Large intestine (tissue), 12 donors: Measurements from ENCODE around the gene TRDN. TPM values are rescaled to one million over a fixed set of nuclear protein-coding genes. Genes with fewer than 3 reads are reported as not detected.

ENCODE experiments used
- DNase-seq, 2 donors: peaks; one replicate each; pipeline versions ENCODE4 v3.0.0 to v3.0.0-alpha.2; 2013
- H3K27ac ChIP-seq: one replicate; pipeline ENCODE4 v1.5.1; 2013; ENCODE audit warnings: low read length
- H3K27me3 ChIP-seq: 2 replicates; pipeline ENCODE4 v1.6.1; 2013; ENCODE audit warnings: low read length; ENCODE audit not compliant: control insufficient read depth, insufficient read depth
- H3K36me3 ChIP-seq: 2 replicates; pipeline ENCODE4 v1.6.1; 2013; ENCODE audit warnings: low read length; ENCODE audit not compliant: control insufficient read depth, insufficient read depth
- H3K4me1 ChIP-seq: one replicate; pipeline ENCODE4 v1.6.1; 2013; ENCODE audit warnings: low read length; ENCODE audit not compliant: control insufficient read depth, insufficient read depth
- H3K4me3 ChIP-seq: one replicate; pipeline ENCODE4 v1.5.1; 2013; ENCODE audit warnings: low read length
- H3K9me3 ChIP-seq: one replicate; pipeline ENCODE4 v1.6.1; 2013; ENCODE audit warnings: mild to moderate bottlenecking, low read depth, low read length, moderate library complexity; ENCODE audit not compliant: control insufficient read depth
- WGBS: methylation state at CpG from one replicate; pipeline ENCODE4 v1.1.5; 2013; ENCODE audit warnings: low lambda C conversion rate; ENCODE audit not compliant: insufficient coverage; 5-methylcytosine and 5-hydroxymethylcytosine counted together
- long read RNA-seq, 11 donors: transcript quantifications; one replicate each; lab custom pipeline, GENCODE V29; 2026
- polyA plus RNA-seq: library from polyadenylated mRNA; unstranded; fragments of 120-200 nt; gene quantifications from one replicate; pipeline ENCODE4 v1.2.1, GENCODE V29; 2013

The TRDN gene, protein sequence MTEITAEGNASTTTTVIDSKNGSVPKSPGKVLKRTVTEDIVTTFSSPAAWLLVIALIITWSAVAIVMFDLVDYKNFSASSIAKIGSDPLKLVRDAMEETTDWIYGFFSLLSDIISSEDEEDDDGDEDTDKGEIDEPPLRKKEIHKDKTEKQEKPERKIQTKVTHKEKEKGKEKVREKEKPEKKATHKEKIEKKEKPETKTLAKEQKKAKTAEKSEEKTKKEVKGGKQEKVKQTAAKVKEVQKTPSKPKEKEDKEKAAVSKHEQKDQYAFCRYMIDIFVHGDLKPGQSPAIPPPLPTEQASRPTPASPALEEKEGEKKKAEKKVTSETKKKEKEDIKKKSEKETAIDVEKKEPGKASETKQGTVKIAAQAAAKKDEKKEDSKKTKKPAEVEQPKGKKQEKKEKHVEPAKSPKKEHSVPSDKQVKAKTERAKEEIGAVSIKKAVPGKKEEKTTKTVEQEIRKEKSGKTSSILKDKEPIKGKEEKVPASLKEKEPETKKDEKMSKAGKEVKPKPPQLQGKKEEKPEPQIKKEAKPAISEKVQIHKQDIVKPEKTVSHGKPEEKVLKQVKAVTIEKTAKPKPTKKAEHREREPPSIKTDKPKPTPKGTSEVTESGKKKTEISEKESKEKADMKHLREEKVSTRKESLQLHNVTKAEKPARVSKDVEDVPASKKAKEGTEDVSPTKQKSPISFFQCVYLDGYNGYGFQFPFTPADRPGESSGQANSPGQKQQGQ
- polyA plus RNA-seq = 0.09 TPM
- long read RNA-seq, donor 1 = 0 reads
- long read RNA-seq, donor 2 = 0 reads
- long read RNA-seq, donor 3 = 0 reads
- long read RNA-seq, donor 4 = 0 reads
- long read RNA-seq, donor 5 = 0 reads
- long read RNA-seq, donor 6 = 0 reads
- long read RNA-seq, donor 7 = 0 reads
- long read RNA-seq, donor 8 = 0 reads
- long read RNA-seq, donor 9 = 0 reads
- long read RNA-seq, donor 10 = 0 reads
- long read RNA-seq, donor 11 = 0 reads

DNA sequence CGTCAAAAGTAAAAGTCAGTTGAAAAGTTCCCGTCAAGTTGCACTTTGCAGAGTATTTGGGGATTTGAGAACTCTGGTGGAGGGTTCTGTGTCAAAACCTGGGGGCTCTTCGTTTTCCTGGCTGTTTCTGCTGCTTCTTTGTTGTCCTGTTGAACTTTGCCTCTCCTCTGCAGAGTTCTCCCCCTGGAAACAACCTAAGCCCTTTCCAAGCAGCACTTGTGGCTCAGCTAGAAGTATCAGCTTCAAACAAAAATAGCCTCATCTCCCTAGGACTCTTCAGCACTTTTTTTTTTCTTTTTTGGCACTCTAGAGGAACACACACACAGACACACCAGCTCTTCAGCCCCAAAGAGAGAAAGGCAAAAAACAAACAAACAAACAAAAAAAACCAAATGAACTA is at the start of gene TRDN:
TRDN (minus strand) TSS at position 169 of the 400 bp plus-strand sequence. CDS start 175 bp downstream, outside the sequence.
- Histone ChIP-seq H3K4me1 (no peaks in the 10 kb centered on the region), H3K36me3 (no peaks in the 10 kb centered on the region), H3K9me3 (no peaks in the 10 kb centered on the region), H3K27me3 (no peaks in the 10 kb centered on the region), H3K27ac (no peak within 1 kb of the TSS), H3K4me3 (no peak within 1 kb of the TSS)
- no CpG with 5 or more reads among the region's 3 CpGs for WGBS
- DNase-seq = no peak

DNA sequence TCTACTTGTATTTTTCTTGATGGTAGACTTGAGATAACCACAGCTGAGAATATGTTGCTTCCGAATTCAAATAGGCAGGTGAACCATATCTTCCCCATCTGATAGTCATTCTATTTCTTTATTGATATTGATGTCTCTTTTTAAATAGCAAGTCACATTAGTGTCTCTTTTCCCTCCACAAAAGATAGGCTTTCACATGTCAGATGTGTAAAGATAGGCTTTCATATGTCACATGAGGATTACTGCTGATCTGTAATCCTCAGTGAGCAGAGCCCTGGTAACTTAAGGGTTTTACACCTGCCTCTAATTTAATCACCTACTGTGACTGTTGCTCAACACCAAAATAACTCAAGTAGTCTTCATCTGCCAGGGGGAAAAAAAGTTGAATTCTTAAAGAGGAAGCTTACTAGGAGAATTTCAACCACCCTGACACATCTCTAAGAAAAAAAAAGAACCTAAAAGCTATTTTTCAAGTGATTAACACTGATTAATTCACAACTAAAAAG is 45.3 kb upstream of the TRDN start:
- WGBS = no CpG with 5 or more reads among the region's 1 CpG
- no peaks in the 10 kb centered on the region for H3K9me3 ChIP-seq
- H3K27me3 ChIP-seq = no peaks in the 10 kb centered on the region
- H3K36me3 ChIP-seq = no peaks in the 10 kb centered on the region
- no peak for DNase-seq
- no peak overlapping the region for H3K27ac ChIP-seq
- H3K4me1 ChIP-seq = no peaks in the 10 kb centered on the region
- H3K4me3 ChIP-seq = no peak overlapping the region

DNA sequence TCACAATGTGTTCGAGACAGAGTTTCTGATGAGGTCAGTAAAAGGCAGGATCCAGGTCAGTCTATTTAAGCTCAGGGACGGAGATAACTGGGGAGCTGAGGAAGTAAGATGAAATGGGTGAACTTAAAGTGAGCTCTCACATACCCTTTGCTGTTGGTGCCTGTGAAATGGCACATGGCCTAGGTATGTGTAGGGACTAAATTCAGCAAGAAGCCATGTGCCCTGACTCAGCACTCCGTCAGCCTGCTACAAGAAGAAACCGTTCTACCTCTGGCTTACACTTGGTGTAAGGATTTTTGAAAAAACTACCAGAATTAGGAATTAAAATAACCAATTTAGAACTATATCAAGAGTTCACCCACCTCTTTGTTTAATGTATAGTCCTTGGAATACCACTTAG is 41.1 kb upstream of the TRDN start:
- no peak overlapping the region for H3K27ac ChIP-seq
- WGBS = 80% methylated on average over 1 of the region's 4 CpGs
- H3K9me3 ChIP-seq = no peaks in the 10 kb centered on the region
- no peak for DNase-seq
- no peaks in the 10 kb centered on the region for H3K27me3 ChIP-seq
- H3K4me1 ChIP-seq = no peaks in the 10 kb centered on the region
- no peak overlapping the region for H3K4me3 ChIP-seq
- H3K36me3 ChIP-seq = no peaks in the 10 kb centered on the region

DNA sequence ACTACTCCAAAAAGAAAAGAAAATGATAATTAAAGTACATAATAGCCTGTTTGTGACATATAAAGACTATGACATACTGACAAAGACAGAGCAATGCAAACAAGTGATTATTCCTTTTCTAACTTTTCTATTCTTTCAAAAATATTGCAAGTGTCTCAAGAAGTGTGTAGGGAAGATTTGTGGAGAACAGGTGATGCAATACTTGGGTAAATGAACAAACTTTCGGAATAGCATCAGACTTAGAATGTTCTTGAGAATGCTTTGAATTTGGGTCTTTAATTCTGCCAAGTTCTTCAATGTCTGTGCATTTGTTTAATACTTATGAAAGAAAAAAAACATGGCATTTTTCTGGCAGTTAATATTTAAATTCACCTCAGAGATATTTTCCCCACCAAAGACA is 40.0 kb upstream of the TRDN start:
- no peaks in the 10 kb centered on the region for H3K27me3 ChIP-seq
- H3K27ac ChIP-seq = no peak overlapping the region
- no CpG with 5 or more reads among the region's 1 CpG for WGBS
- no peak overlapping the region for H3K4me3 ChIP-seq
- H3K4me1 ChIP-seq = no peaks in the 10 kb centered on the region
- H3K9me3 ChIP-seq = no peaks in the 10 kb centered on the region
- no peaks in the 10 kb centered on the region for H3K36me3 ChIP-seq
- DNase-seq = no peak

DNA sequence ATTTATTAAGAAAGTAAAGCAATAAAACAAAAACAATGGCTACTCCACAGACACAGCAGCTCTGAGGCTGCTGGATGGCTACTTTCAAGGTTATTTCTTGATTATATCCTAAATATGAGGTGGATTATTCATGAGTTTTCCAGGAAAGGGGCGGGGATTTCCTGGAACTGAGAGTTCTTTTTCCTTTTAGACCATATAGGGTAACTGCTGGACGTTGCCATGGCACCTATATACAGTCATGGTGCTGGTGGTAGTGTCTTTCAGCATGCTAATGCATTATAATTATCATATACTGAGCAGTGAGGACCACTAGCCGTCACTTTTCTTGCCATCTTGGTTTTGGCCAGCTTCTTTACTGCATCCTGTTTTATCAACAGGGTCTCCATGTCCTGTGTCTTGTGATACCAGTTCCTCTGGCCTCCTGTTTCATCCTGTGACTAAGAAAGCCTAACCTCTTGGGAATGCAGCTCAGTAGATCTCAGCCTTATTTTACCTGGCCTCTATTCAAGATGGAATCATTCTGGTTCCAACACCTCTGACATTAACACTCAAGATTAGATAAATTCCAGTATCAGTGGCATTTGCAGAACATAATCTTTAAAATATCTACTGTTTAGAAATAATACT is 32.3 kb upstream of the TRDN start:
- Histone ChIP-seq H3K9me3 (no peaks in the 10 kb centered on the region), H3K27ac (no peak overlapping the region)
- WGBS = 100% methylated on average over 1 of the region's 3 CpGs

GRCh38 chr6:123668063-123668462 is 31.3 kb upstream of the TRDN start:
- no peaks in the 10 kb centered on the region for H3K4me1 ChIP-seq

More for the DNA sequence above, 32.3 kb upstream of the TRDN start:
- DNase-seq = no peak
- H3K4me1 ChIP-seq = no peaks in the 10 kb centered on the region
- H3K36me3 ChIP-seq = no peaks in the 10 kb centered on the region
- H3K4me3 ChIP-seq = no peak overlapping the region
- H3K27me3 ChIP-seq = no peaks in the 10 kb centered on the region

GRCh38 chr6:123663436-123663835 is 26.7 kb upstream of the TRDN start:
- no peaks in the 10 kb centered on the region for H3K9me3 ChIP-seq
- no peak overlapping the region for H3K27ac ChIP-seq
- no peak overlapping the region for H3K4me3 ChIP-seq
- no peak for DNase-seq
- no peaks in the 10 kb centered on the region for H3K36me3 ChIP-seq
- no peaks in the 10 kb centered on the region for H3K27me3 ChIP-seq
- H3K4me1 ChIP-seq = no peaks in the 10 kb centered on the region

More at GRCh38 chr6:123668063-123668462, 31.3 kb upstream of the TRDN start:
- no peaks in the 10 kb centered on the region for H3K36me3 ChIP-seq
- no peaks in the 10 kb centered on the region for H3K27me3 ChIP-seq
- H3K9me3 ChIP-seq = no peaks in the 10 kb centered on the region
- WGBS = no CpG with 5 or more reads among the region's 6 CpGs
- no peak overlapping the region for H3K27ac ChIP-seq
- H3K4me3 ChIP-seq = no peak overlapping the region
- no peak for DNase-seq

GRCh38 chr6:123662757-123663156 is 26.0 kb upstream of the TRDN start:
- no peaks in the 10 kb centered on the region for H3K27me3 ChIP-seq
- DNase-seq = no peak
- H3K4me1 ChIP-seq = no peaks in the 10 kb centered on the region
- no CpG with 5 or more reads among the region's 3 CpGs for WGBS
- no peak overlapping the region for H3K4me3 ChIP-seq
- H3K27ac ChIP-seq = no peak overlapping the region
- no peaks in the 10 kb centered on the region for H3K9me3 ChIP-seq
- H3K36me3 ChIP-seq = no peaks in the 10 kb centered on the region

DNA sequence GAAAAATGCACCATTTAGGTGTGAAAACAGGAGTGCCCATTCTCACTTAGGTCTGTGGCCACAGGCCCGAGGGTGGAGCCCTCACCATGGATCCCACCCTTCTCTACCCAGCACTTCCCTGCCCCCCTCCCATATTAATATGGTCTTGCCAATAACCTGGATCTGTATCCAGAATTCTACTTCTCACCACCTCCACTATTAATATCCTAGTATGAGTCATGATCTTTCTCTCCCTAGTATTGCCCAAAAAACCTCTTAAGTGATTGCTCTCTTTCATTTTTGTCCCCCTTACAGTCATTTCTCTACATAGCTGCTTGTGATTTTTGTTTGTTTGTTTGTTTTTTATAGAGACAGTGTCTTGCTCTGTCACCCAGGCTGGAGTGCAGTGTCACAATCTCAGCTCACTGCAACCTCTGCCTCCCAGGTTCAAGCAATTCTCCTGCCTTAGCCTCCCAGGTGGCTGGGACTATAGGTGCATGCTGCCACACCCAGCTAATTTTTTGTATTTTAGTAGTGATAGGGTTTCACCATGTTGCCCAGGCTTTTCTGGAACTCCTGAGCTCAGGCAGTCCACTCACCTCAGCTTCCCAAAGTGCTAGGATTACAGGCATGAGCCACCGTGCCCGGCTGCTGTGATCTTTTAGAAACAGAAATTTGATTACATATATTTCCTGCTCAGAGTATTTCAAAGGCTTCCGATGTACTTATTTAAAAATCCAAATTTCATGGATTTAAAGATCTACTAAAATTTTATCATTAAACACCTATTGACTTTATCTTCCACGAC is 24.5 kb upstream of the TRDN start:
- DNase-seq = no peak
- Histone ChIP-seq H3K27me3 (no peaks in the 10 kb centered on the region), H3K4me1 (no peaks in the 10 kb centered on the region), H3K9me3 (no peaks in the 10 kb centered on the region), H3K36me3 (no peaks in the 10 kb centered on the region), H3K4me3 (no peak overlapping the region), H3K27ac (no peak overlapping the region)
- 79% methylated on average over 3 of the region's 5 CpGs for WGBS
